ENCODE results near the gene ITGB6.

- TF ChIP-seq, protein P1, sequence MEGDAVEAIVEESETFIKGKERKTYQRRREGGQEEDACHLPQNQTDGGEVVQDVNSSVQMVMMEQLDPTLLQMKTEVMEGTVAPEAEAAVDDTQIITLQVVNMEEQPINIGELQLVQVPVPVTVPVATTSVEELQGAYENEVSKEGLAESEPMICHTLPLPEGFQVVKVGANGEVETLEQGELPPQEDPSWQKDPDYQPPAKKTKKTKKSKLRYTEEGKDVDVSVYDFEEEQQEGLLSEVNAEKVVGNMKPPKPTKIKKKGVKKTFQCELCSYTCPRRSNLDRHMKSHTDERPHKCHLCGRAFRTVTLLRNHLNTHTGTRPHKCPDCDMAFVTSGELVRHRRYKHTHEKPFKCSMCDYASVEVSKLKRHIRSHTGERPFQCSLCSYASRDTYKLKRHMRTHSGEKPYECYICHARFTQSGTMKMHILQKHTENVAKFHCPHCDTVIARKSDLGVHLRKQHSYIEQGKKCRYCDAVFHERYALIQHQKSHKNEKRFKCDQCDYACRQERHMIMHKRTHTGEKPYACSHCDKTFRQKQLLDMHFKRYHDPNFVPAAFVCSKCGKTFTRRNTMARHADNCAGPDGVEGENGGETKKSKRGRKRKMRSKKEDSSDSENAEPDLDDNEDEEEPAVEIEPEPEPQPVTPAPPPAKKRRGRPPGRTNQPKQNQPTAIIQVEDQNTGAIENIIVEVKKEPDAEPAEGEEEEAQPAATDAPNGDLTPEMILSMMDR (IDR thresholded peaks at IDR 0.05; ENCODE audit: poor library complexity) = no peak
- no peak for TF ChIP-seq EZH2 (IDR thresholded peaks at IDR 0.05; ENCODE audit: borderline replicate concordance)
Observed at GRCh38 chr2:160169988-160170387, 30.1 kb downstream of the ITGB6 start.
